CD4-positive, alpha-beta T cell treated with Interleukin-6 for 4 hours (primary cell): Measurements from ENCODE around the gene IQCN.

Source experiments
- DNase-seq: peaks from one replicate; pipeline ENCODE4 v3.0.0-alpha.2; 2020; ENCODE audit warnings: mixed read lengths

IQCN gene

GRCh38 chr19:18306209-18306887 is 32.1 kb upstream of the IQCN start:
- peak; percentile 37 for DNase-seq

- peak; percentile 90 for DNase-seq
Observed at GRCh38 chr19:18304458-18305310, 30.4 kb upstream of the IQCN start.

GRCh38 chr19:18304208-18304457 is 29.9 kb upstream of the IQCN start:
- DNase-seq = peak; percentile 38

GRCh38 chr19:18301718-18302111 is 27.5 kb upstream of the IQCN start:
- DNase-seq = no peak

GRCh38 chr19:18300930-18301717 is 26.9 kb upstream of the IQCN start:
- DNase-seq = no peak

GRCh38 chr19:18299654-18300053 is 25.4 kb upstream of the IQCN start:
- DNase-seq = no peak

GRCh38 chr19:18298601-18299000 is 24.3 kb upstream of the IQCN start:
- DNase-seq = no peak

- DNase-seq = no peak
Observed at GRCh38 chr19:18297308-18297707, 23.1 kb upstream of the IQCN start.

- no peak for DNase-seq
Observed at GRCh38 chr19:18295034-18295451, 20.8 kb upstream of the IQCN start.

GRCh38 chr19:18294467-18294864 is 20.2 kb upstream of the IQCN start:
- peak; percentile 96 for DNase-seq

- DNase-seq = no peak
Observed at GRCh38 chr19:18293642-18294466, 19.6 kb upstream of the IQCN start.

- no peak for DNase-seq
Observed at GRCh38 chr19:18292810-18293641, 18.8 kb upstream of the IQCN start.

- no peak for DNase-seq
Observed at GRCh38 chr19:18292462-18292809, 18.2 kb upstream of the IQCN start.

GRCh38 chr19:18291590-18292461 is 17.6 kb upstream of the IQCN start:
- peak; percentile 82 for DNase-seq

- DNase-seq = no peak
Observed at GRCh38 chr19:18291019-18291524, 16.8 kb upstream of the IQCN start.

- DNase-seq = peak; percentile 77
Observed at GRCh38 chr19:18290302-18291018, 16.2 kb upstream of the IQCN start.

GRCh38 chr19:18289471-18290301 is 15.4 kb upstream of the IQCN start:
- no peak for DNase-seq

- DNase-seq = no peak
Observed at GRCh38 chr19:18287836-18288772, 13.9 kb upstream of the IQCN start.
